ENCODE data around the gene RHOXF2.

The RHOXF2 gene

DNA sequence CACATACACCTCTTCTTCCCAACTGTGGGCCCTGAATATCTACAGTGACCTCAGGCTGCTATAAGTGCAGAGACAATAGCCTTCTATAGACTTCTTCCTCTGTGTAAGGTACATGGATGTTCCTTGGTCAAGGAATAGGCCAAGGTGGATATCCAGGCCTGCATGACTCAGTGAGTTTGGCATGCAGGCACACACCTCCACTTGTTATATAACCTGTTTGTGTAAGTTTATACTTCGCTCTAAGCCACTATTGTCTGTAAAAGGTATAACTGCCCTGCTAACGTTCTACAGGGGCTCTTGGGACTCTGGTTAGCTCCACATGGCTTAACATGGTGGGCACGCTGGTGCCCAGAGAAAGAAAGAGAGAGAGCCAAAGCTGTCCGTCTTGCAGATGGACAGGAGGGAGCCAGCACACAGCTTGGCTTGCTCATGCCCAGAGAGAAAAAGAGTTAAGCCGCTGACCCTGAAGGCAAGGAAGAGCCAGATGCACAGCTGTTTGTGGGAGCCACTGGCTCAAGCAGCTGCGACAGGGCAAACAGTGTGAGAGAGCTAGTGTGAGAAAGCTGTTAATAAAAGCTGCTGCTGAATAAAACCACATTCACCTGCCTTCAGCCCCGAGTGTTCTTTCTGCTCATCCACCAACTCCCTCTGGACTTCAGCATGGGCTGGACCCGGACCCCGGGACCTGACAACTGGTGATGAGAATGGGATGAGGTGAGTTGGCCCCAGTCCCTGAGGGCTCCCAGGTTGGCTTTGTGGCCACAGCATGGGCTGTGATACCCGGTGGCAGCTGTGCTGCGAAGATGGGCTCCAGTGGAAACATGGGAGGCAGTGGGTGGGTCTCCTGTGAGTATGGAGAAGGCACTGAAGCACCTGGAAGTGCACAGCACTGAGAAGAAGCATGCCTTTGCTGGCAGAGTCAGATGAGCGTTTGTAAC, 47.7 kb downstream of the RHOXF2 start:
- no peak for DNase-seq

GRCh38 chrX:120207009-120207605, 48.7 kb downstream of the RHOXF2 start:
- no peak for DNase-seq

GRCh38 chrX:120213438-120214265, 55.2 kb downstream of the RHOXF2 start:
- DNase-seq: peak; percentile 67
